Spleen (tissue), 11 donors: ENCODE measurements around the gene SUN1. TPM values are rescaled to one million over a fixed set of nuclear protein-coding genes. Genes with fewer than 3 reads are reported as not detected.

Source experiments
- DNase-seq: peaks from one replicate; pipeline ENCODE4 v3.0.0-alpha.2; 2020
- H3K27ac ChIP-seq, 8 donors: fragments of 200-600 bp; sonication (generic) in 7 of 8; 1 replicate in 4 of 8; 2 replicates in 4 of 8; pipeline versions ENCODE4 v1.5.0 to v1.8.0; 2016 to 2021; ENCODE audit warnings: inconsistent platforms in 4 of 8, mild to moderate bottlenecking in 4 of 8, moderate library complexity in 1 of 8
- H3K27me3 ChIP-seq, 7 donors: fragments of 200-600 bp; sonication (generic) in 6 of 7; replicated peaks in 1 of 7; 1 replicate in 4 of 7; 2 replicates in 3 of 7; pipeline versions ENCODE4 v1.5.0 to v1.8.0; 2016 to 2021; ENCODE audit warnings: inconsistent platforms in 3 of 7, mild to moderate bottlenecking in 1 of 7
- H3K36me3 ChIP-seq, 6 donors: fragments of 200-600 bp; sonication (generic) in 5 of 6; 1 replicate in 4 of 6; 2 replicates in 2 of 6; pipeline versions ENCODE4 v1.5.0 to v1.8.0; 2016 to 2021; ENCODE audit warnings: inconsistent platforms in 2 of 6
- H3K4me1 ChIP-seq, 6 donors: fragments of 200-600 bp; sonication (generic) in 5 of 6; 1 replicate in 3 of 6; 2 replicates in 3 of 6; pipeline versions ENCODE4 v1.5.0 to v1.8.0; 2016 to 2021; ENCODE audit warnings: inconsistent platforms in 3 of 6
- H3K4me3 ChIP-seq, 8 donors: fragments of 200-600 bp; sonication (generic) in 7 of 8; 1 replicate in 4 of 8; 2 replicates in 4 of 8; pipeline versions ENCODE4 v1.5.0 to v1.8.0; 2016 to 2021; ENCODE audit warnings: inconsistent platforms in 4 of 8, mild to moderate bottlenecking in 4 of 8, moderate library complexity in 2 of 8
- H3K9me3 ChIP-seq, 8 donors: fragments of 200-600 bp; sonication (generic) in 7 of 8; 1 replicate in 4 of 8; 2 replicates in 4 of 8; pipeline versions ENCODE4 v1.5.0 to v1.8.0; 2016 to 2021; ENCODE audit warnings: inconsistent platforms in 4 of 8
- CTCF ChIP-seq, 11 experiments: fragments of 200-600 bp in 7 of 11; fragments of 450-650 bp in 4 of 11; sonication (generic) in 4 of 11; IDR thresholded peaks in 8 of 11; conservative IDR thresholded peaks in 3 of 11; 1 replicate in 7 of 11; 2 replicates in 4 of 11; pipeline versions ENCODE4 v1.4.0 to v1.8.0; 2016 to 2021; ENCODE audit warnings: antibody characterized with exemption in 11 of 11, inconsistent platforms in 4 of 11, mild to moderate bottlenecking in 1 of 11
- POLR2A ChIP-seq, 3 donors: fragments of 450-650 bp; IDR thresholded peaks; one replicate each; pipeline ENCODE4 v1.5.1; 2017; ENCODE audit warnings: antibody characterized with exemption in 3 of 3, mild to moderate bottlenecking in 1 of 3
- POLR2AphosphoS5 ChIP-seq, 3 donors: sonication (generic); formaldehyde crosslinking; IDR thresholded peaks; one replicate each; pipeline ENCODE4 v1.5.1; 2017; ENCODE audit warnings: antibody characterized with exemption in 3 of 3
- WGBS, 5 donors: extraction: QIAGEN DNeasy Blood & Tissue Kit in 3 of 5; methylation state at CpG; one replicate each; pipeline versions ENCODE4 v1.1.5 to v1.1.7; 2013 to 2018; 5-methylcytosine and 5-hydroxymethylcytosine counted together
- intact Hi-C: fragments of 100-400 bp; cut with DNase I; formaldehyde crosslinking; loops from one replicate; pipeline ENCODE4 v1.15.0; 2023; ENCODE audit warnings: low total_unique reads
- polyA plus RNA-seq, 3 donors: library from polyadenylated mRNA; stranded (reverse); fragments of 200-250 nt; gene quantifications; one replicate each; pipeline ENCODE4 v1.2.1, GENCODE V29; 2013
- total RNA-seq, 7 donors: library from RNA; depleted of rRNA in 3 of 7; stranded (reverse); fragments of >200 nt in 3 of 7; fragmentation: NEBNext Ultra II Directional in 4 of 7; extraction: Animal tissue kit (Norgen Biotek cat#: 25700) in 4 of 7; gene quantifications; one replicate each; pipeline versions ENCODE4 v1.1.0 to v1.2.1, GENCODE V29; 2016 to 2021
- donor health status: healthy with polysubstance abuse.
- donor health status: DM: no; HTN: no; CAD: no; lungs with moderate emphysema.
- donor health status: DM: no; HTN: no; CAD: no.
- donor health status: Bipolar disorder and iron deficiency.
- donor health status: healthy.
- donor health status: DM: no; HTN: no; CAD: no.
- donor health status: DM: yes; HTN: yes; CAD: no.

Gene SUN1
- total and polyA plus RNA-seq, 10 donors: 33.2 to 181 (median 135) TPM

- TF ChIP-seq POLR2AphosphoS5 (IDR thresholded peaks at IDR 0.05) (peak in 2 of 3 donors; percentile 6 to 32), POLR2A (IDR thresholded peaks at IDR 0.05) (no peak), CTCF (IDR thresholded peaks at IDR 0.05 in 8 of 11, conservative IDR thresholded peaks at IDR 0.05 in 3 of 11) (no peak)
- intact Hi-C loops: no loop called here
- Histone ChIP-seq H3K27me3 (no peaks in the 10 kb centered on the region), H3K9me3 (no peaks in the 10 kb centered on the region), H3K4me1 (peaks cover 0 to 7% (median 0%) of the 10 kb centered on the region in 6 donors), H3K27ac (no peak overlapping the region), H3K36me3 (peaks cover 3 to 93% (median 80%) of the 10 kb centered on the region in 6 donors), H3K4me3 (no peak overlapping the region)
- WGBS, 5 donors: 94 to 98% (median 96%) methylated on average over 27 to 29 of the region's 29 CpGs
- DNase-seq: peak; percentile 66
These were observed 59.0 kb downstream of the SUN1 start for GRCh38 chr7:891291-891690.

GRCh38 chr7:891805-892204, 59.5 kb downstream of the SUN1 start:
- peaks cover 0 to 7% (median 0%) of the 10 kb centered on the region in 6 donors for H3K4me1 ChIP-seq
- no peak overlapping the region for H3K4me3 ChIP-seq
- WGBS, 5 donors: 93 to 97% (median 96%) methylated on average over 14 to 20 of the region's 20 CpGs
- H3K27me3 ChIP-seq: no peaks in the 10 kb centered on the region
- no peak overlapping the region for H3K27ac ChIP-seq
- intact Hi-C loops: no loop called here
- peak; percentile 70 for DNase-seq
- no peaks in the 10 kb centered on the region for H3K9me3 ChIP-seq
- TF ChIP-seq CTCF (IDR thresholded peaks at IDR 0.05 in 8 of 11, conservative IDR thresholded peaks at IDR 0.05 in 3 of 11) (no peak), POLR2AphosphoS5 (IDR thresholded peaks at IDR 0.05) (peak in 1 of 3 donors; percentile 44)
- peaks cover 3 to 93% (median 80%) of the 10 kb centered on the region in 6 donors for H3K36me3 ChIP-seq

- Histone ChIP-seq H3K27me3 (no peaks in the 10 kb centered on the region), H3K9me3 (no peaks in the 10 kb centered on the region), H3K4me1 (peaks cover 0 to 12% (median 4%) of the 10 kb centered on the region in 6 donors), H3K4me3 (no peak overlapping the region), H3K36me3 (peaks cover 3 to 93% (median 80%) of the 10 kb centered on the region in 6 donors), H3K27ac (no peak overlapping the region)
- TF ChIP-seq POLR2AphosphoS5 (IDR thresholded peaks at IDR 0.05): no peak
- TF ChIP-seq CTCF (IDR thresholded peaks at IDR 0.05 in 8 of 11, conservative IDR thresholded peaks at IDR 0.05 in 3 of 11): no peak
- no peak for TF ChIP-seq POLR2A (IDR thresholded peaks at IDR 0.05)
- intact Hi-C loops: no loop called here
- DNase-seq: peak; percentile 68
- 93 to 98% (median 97%) methylated on average over 40 to 48 of the region's 48 CpGs for WGBS, 5 donors
These were observed 60.6 kb downstream of the SUN1 start for GRCh38 chr7:892648-893593.

GRCh38 chr7:893686-894085, 61.4 kb downstream of the SUN1 start:
- Histone ChIP-seq H3K27me3 (no peaks in the 10 kb centered on the region), H3K4me1 (peaks cover 0 to 17% (median 10%) of the 10 kb centered on the region in 6 donors), H3K27ac (no peak overlapping the region), H3K36me3 (peaks cover 3 to 93% (median 79%) of the 10 kb centered on the region in 6 donors), H3K9me3 (no peaks in the 10 kb centered on the region), H3K4me3 (no peak overlapping the region)
- peak; percentile 66 for DNase-seq
- intact Hi-C loops: no loop called here
- no peak for TF ChIP-seq POLR2A (IDR thresholded peaks at IDR 0.05)
- no peak for TF ChIP-seq CTCF (IDR thresholded peaks at IDR 0.05 in 8 of 11, conservative IDR thresholded peaks at IDR 0.05 in 3 of 11)
- TF ChIP-seq POLR2AphosphoS5 (IDR thresholded peaks at IDR 0.05): no peak
- 90 to 95% (median 95%) methylated on average over 13 to 19 of the region's 19 CpGs for WGBS, 5 donors
